Astrocyte (in vitro differentiated cells and primary cell): ENCODE data around the gene STARD13.

Source experiments
- EZH2 ChIP-seq: IDR thresholded peaks from 2 replicates; pipeline ENCODE4 v1.6.1; 2012; ENCODE audit warnings: mild to moderate bottlenecking, low read length, inconsistent platforms; ENCODE audit not compliant: insufficient read depth
- TF ChIP-seq, protein P1 (sequence below): IDR thresholded peaks from 2 replicates; pipeline ENCODE4 v1.5.1; 2011; ENCODE audit warnings: low read depth, mild to moderate bottlenecking, inconsistent platforms, low read length, moderate library complexity; ENCODE audit not compliant: insufficient read depth

DNA sequence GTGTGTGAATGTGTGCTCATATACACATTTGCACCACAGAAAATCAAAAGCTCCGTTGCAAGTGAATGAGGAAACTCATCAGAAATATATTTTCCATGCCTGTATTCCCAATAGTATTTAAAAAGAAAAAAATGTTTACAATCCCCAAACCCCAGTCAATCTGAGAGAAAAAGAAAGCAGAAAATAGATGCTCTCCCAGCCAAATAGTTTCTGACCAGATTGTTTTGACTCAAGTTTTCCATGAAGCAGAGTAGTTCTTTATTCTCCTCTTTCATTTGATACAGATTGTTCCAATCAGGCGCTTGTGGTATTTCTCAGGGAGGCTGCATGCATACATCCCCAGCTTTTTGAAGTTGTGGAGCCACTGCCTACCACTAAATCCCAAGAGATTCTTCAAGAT lies 110.6 kb downstream of the STARD13 start:
- TF ChIP-seq EZH2, result no peak
- TF ChIP-seq, protein P1, sequence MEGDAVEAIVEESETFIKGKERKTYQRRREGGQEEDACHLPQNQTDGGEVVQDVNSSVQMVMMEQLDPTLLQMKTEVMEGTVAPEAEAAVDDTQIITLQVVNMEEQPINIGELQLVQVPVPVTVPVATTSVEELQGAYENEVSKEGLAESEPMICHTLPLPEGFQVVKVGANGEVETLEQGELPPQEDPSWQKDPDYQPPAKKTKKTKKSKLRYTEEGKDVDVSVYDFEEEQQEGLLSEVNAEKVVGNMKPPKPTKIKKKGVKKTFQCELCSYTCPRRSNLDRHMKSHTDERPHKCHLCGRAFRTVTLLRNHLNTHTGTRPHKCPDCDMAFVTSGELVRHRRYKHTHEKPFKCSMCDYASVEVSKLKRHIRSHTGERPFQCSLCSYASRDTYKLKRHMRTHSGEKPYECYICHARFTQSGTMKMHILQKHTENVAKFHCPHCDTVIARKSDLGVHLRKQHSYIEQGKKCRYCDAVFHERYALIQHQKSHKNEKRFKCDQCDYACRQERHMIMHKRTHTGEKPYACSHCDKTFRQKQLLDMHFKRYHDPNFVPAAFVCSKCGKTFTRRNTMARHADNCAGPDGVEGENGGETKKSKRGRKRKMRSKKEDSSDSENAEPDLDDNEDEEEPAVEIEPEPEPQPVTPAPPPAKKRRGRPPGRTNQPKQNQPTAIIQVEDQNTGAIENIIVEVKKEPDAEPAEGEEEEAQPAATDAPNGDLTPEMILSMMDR, result no peak
